Left ventricle myocardium inferior (tissue), 1 donor: ENCODE data around the gene AACS. TPM values are rescaled to one million over a fixed set of nuclear protein-coding genes. Genes with fewer than 3 reads are reported as not detected.

Source experiments
- DNase-seq: peaks from one replicate; pipeline ENCODE4 v3.0.0-alpha.2; 2020
- H3K27ac ChIP-seq: fragments of 200-600 bp; replicated peaks from 2 replicates; pipeline ENCODE4 v1.8.0; 2021
- H3K27me3 ChIP-seq: fragments of 200-600 bp; 2 replicates; pipeline ENCODE4 v1.8.0; 2021; ENCODE audit warnings: low read depth
- H3K36me3 ChIP-seq: fragments of 200-600 bp; 2 replicates; pipeline ENCODE4 v1.8.0; 2021
- H3K4me1 ChIP-seq: fragments of 200-600 bp; 2 replicates; pipeline ENCODE4 v1.8.0; 2021
- H3K4me3 ChIP-seq: fragments of 200-600 bp; 2 replicates; pipeline ENCODE4 v1.8.0; 2021; ENCODE audit warnings: mild to moderate bottlenecking, moderate library complexity
- H3K9me3 ChIP-seq: fragments of 200-600 bp; replicated peaks from 2 replicates; pipeline ENCODE4 v1.8.0; 2021
- CTCF ChIP-seq: fragments of 200-600 bp; IDR thresholded peaks from 2 replicates; pipeline ENCODE4 v1.8.0; 2021; ENCODE audit warnings: antibody characterized with exemption, mild to moderate bottlenecking, borderline replicate concordance
- intact Hi-C: fragments of 100-400 bp; cut with micrococcal nuclease; formaldehyde crosslinking; loops from one replicate; pipeline ENCODE4 v1.11.0; 2022
- long read RNA-seq: library from polyadenylated mRNA; unstranded; transcript quantifications from one replicate; pipeline ENCODE4 v2.0.0, GENCODE V29; 2021
- total RNA-seq: library from RNA; stranded (reverse); fragmentation: NEBNext Ultra II Directional; extraction: Animal tissue kit (Norgen Biotek cat#: 25700); gene quantifications from one replicate; pipeline ENCODE4 v1.2.1, GENCODE V29; 2021
- donor health status: DM: no; HTN: yes; CAD: no; lungs with severe emphysema.

The AACS gene
- 11.5 TPM for total RNA-seq
- long read RNA-seq, transcript AACS-201 (18 exons, 3,316 nt), result major isoform, 36 of 49 reads
- long read RNA-seq, partial matches to known transcripts, result 3 of 49 reads
- long read RNA-seq, other reads (novel, unspliced or antisense), result 10 of 49 reads

GRCh38 chr12:125065021-125065918, at the start of gene AACS:
AACS (plus strand) TSS chr12:125065435; CDS start chr12:125065585, 150 bp downstream.
- H3K27me3 ChIP-seq, result no peaks in the 10 kb centered on the region
- no peaks in the 10 kb centered on the region for H3K9me3 ChIP-seq
- no peaks in the 10 kb centered on the region for H3K36me3 ChIP-seq
- peak within 1 kb of the TSS; percentile 75 for H3K27ac ChIP-seq
- intact Hi-C loops, result no loop called here
- peaks cover 49% of the 10 kb centered on the region for H3K4me1 ChIP-seq
- H3K4me3 ChIP-seq, result peak within 1 kb of the TSS; percentile 86
- peak; percentile 82 for DNase-seq
- no peak for TF ChIP-seq CTCF

- Histone ChIP-seq H3K4me1 (no peaks in the 10 kb centered on the region), H3K36me3 (peaks cover 15% of the 10 kb centered on the region), H3K9me3 (no peaks in the 10 kb centered on the region), H3K27ac (no peak overlapping the region), H3K27me3 (no peaks in the 10 kb centered on the region), H3K4me3 (no peak overlapping the region)
- no peak for DNase-seq
- intact Hi-C loops, result no loop called here
- TF ChIP-seq CTCF, result no peak
Observed at GRCh38 chr12:125015680-125016310, 49.4 kb upstream of the AACS start.

- DNase-seq, result no peak
- H3K4me1 ChIP-seq, result no peaks in the 10 kb centered on the region
- TF ChIP-seq CTCF, result no peak
- H3K27ac ChIP-seq, result no peak overlapping the region
- no peaks in the 10 kb centered on the region for H3K9me3 ChIP-seq
- H3K4me3 ChIP-seq, result no peak overlapping the region
- H3K36me3 ChIP-seq, result peaks cover 15% of the 10 kb centered on the region
- intact Hi-C loops, result no loop called here
- H3K27me3 ChIP-seq, result no peaks in the 10 kb centered on the region
Observed at GRCh38 chr12:125017801-125018200, 47.4 kb upstream of the AACS start.

GRCh38 chr12:125018356-125018755, 46.9 kb upstream of the AACS start:
- no peak for TF ChIP-seq CTCF
- Histone ChIP-seq H3K27ac (no peak overlapping the region), H3K4me3 (no peak overlapping the region), H3K4me1 (no peaks in the 10 kb centered on the region), H3K27me3 (no peaks in the 10 kb centered on the region), H3K9me3 (no peaks in the 10 kb centered on the region), H3K36me3 (peaks cover 12% of the 10 kb centered on the region)
- DNase-seq, result no peak
- intact Hi-C loops, result no loop called here

GRCh38 chr12:125021096-125021495, 44.1 kb upstream of the AACS start:
- H3K36me3 ChIP-seq, result no peaks in the 10 kb centered on the region
- no peak overlapping the region for H3K27ac ChIP-seq
- DNase-seq, result no peak
- no peak overlapping the region for H3K4me3 ChIP-seq
- no peaks in the 10 kb centered on the region for H3K4me1 ChIP-seq
- H3K9me3 ChIP-seq, result no peaks in the 10 kb centered on the region
- intact Hi-C loops, result no loop called here
- H3K27me3 ChIP-seq, result no peaks in the 10 kb centered on the region
- TF ChIP-seq CTCF, result no peak
